Activated CD8-positive, alpha-beta T cell treated with anti-CD3 and anti-CD28 coated beads for 36 hours (primary cell): Measurements from ENCODE around the gene ST8SIA6. TPM values are rescaled to one million over a fixed set of nuclear protein-coding genes. Genes with fewer than 3 reads are reported as not detected.

Source experiments
- ATAC-seq: fragments of 200-7000 bp; cut with Tn5 transposase; one replicate; pipeline ENCODE4 v1.10.0; 2021; ENCODE audit warnings: mild to moderate bottlenecking, moderate library complexity
- CTCF ChIA-PET: fragments of 350-600 bp; sonication (Branson Sonifier 250); formaldehyde crosslinking; loops from one replicate; lab custom pipeline; 2021; ENCODE audit warnings: antibody characterized with exemption; lab: Charles Lee
- POLR2A ChIA-PET: fragments of 350-600 bp; sonication (Branson Sonifier 250); formaldehyde crosslinking; loops from one replicate; lab custom pipeline; 2021; ENCODE audit warnings: antibody characterized with exemption; lab: Charles Lee
- DNase-seq: peaks from one replicate; pipeline ENCODE4 v3.0.0-alpha.2; 2020
- H3K27ac Mint-ChIP-seq: one replicate; pipeline ENCODE4 v1.8.0; 2021; ENCODE audit warnings: mild to moderate bottlenecking, mixed read lengths
- H3K27me3 Mint-ChIP-seq: one replicate; pipeline ENCODE4 v1.8.0; 2021; ENCODE audit warnings: mixed read lengths
- H3K36me3 Mint-ChIP-seq: one replicate; pipeline ENCODE4 v1.8.0; 2021; ENCODE audit warnings: low read depth, mixed read lengths
- H3K4me1 Mint-ChIP-seq: one replicate; pipeline ENCODE4 v1.8.0; 2021; ENCODE audit warnings: low read depth, mixed read lengths
- H3K4me3 Mint-ChIP-seq: one replicate; pipeline ENCODE4 v1.8.0; 2021; ENCODE audit warnings: mild to moderate bottlenecking, moderate library complexity, mixed read lengths
- H3K9me3 Mint-ChIP-seq: one replicate; pipeline ENCODE4 v1.8.0; 2021; ENCODE audit warnings: mixed read lengths
- intact Hi-C: fragments of 100-400 bp; cut with micrococcal nuclease; formaldehyde crosslinking; loops from one replicate; pipeline ENCODE4 v1.10.0; 2022
- total RNA-seq, 2 experiments: library from RNA; stranded (reverse); gene quantifications; one replicate each; pipeline ENCODE4 v1.2.3, GENCODE V29; 2021
- TF ChIP-seq, protein P1 (sequence below): fragments of 200-600 bp; IDR thresholded peaks from one replicate; pipeline ENCODE4 v1.8.0; 2022; ENCODE audit warnings: antibody characterized with exemption, mild to moderate bottlenecking

The ST8SIA6 gene
- total RNA-seq, 2 experiments from 2014 or later: not detected

GRCh38 chr10:17385066-17385465, 69.3 kb downstream of the ST8SIA6 start:
- intact Hi-C loops: no loop called here
- POLR2A ChIA-PET: interaction anchor here (0.6 kb wide), 1 partner anchor 148 kb away, joined by 4 read pairs; no protein-coding TSS in a partner anchor
- CTCF ChIA-PET: interaction anchor here (1.0 to 1.3 kb wide), 2 partner anchors 9 to 24 kb away, joined by 3 to 4 read pairs; no protein-coding TSS in a partner anchor
- no peak overlapping the region for H3K27ac Mint-ChIP-seq
- no peaks in the 10 kb centered on the region for H3K9me3 Mint-ChIP-seq
- TF ChIP-seq, protein P1, sequence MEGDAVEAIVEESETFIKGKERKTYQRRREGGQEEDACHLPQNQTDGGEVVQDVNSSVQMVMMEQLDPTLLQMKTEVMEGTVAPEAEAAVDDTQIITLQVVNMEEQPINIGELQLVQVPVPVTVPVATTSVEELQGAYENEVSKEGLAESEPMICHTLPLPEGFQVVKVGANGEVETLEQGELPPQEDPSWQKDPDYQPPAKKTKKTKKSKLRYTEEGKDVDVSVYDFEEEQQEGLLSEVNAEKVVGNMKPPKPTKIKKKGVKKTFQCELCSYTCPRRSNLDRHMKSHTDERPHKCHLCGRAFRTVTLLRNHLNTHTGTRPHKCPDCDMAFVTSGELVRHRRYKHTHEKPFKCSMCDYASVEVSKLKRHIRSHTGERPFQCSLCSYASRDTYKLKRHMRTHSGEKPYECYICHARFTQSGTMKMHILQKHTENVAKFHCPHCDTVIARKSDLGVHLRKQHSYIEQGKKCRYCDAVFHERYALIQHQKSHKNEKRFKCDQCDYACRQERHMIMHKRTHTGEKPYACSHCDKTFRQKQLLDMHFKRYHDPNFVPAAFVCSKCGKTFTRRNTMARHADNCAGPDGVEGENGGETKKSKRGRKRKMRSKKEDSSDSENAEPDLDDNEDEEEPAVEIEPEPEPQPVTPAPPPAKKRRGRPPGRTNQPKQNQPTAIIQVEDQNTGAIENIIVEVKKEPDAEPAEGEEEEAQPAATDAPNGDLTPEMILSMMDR: no peak
- H3K27me3 Mint-ChIP-seq: no peaks in the 10 kb centered on the region
- H3K36me3 Mint-ChIP-seq: no peaks in the 10 kb centered on the region
- H3K4me3 Mint-ChIP-seq: no peak overlapping the region
- H3K4me1 Mint-ChIP-seq: no peaks in the 10 kb centered on the region
- DNase-seq: no peak
- ATAC-seq: no peak

DNA sequence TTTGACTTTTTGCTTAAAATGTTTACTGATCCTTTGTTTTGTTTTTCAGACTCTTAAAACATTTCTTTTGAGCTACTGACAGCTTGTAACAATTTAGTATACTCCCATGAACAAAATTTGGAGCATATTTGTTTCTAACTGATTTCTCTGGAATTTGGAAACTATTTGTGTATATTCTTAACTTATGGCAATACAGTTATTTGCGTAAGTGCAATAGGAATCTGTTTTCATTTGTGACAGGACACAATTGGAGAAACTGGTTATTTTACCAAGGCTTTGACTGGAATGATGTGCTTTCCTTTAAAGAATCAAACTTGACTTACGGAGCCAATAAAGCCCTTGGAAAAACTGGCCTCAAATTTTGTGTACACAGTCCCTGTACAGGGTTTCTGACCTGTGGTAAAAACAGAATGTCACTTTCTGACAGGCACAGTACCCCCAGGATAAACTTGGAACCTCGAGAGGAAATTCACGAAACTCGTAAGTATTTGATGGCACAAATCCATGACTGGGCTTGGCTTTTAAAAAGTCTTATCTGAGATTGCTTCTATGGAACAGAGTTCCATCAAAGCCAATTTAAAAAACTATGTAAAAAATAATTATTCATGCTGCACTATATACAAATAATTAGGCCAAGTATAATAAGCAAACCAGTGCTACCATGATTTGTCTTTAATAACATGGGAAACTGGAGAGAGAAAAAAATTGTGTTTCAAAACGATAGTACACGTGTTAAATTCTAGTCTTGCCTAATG, 70.4 kb downstream of the ST8SIA6 start:
- no peaks in the 10 kb centered on the region for H3K36me3 Mint-ChIP-seq
- no peaks in the 10 kb centered on the region for H3K27me3 Mint-ChIP-seq
- no peak overlapping the region for H3K4me3 Mint-ChIP-seq
- H3K4me1 Mint-ChIP-seq: no peaks in the 10 kb centered on the region
- no peak overlapping the region for H3K27ac Mint-ChIP-seq
- DNase-seq (no peak), ATAC-seq (no peak)
- ChIA-PET POLR2A (interaction anchor here (0.6 kb wide), 1 partner anchor 147 kb away, joined by 4 read pairs; no protein-coding TSS in a partner anchor), CTCF (interaction anchor here (1.0 to 1.3 kb wide), 2 partner anchors 8 to 25 kb away, joined by 3 to 4 read pairs; no protein-coding TSS in a partner anchor)
- TF ChIP-seq, protein P1: no peak
- intact Hi-C loops: no loop called here
- no peaks in the 10 kb centered on the region for H3K9me3 Mint-ChIP-seq

DNA sequence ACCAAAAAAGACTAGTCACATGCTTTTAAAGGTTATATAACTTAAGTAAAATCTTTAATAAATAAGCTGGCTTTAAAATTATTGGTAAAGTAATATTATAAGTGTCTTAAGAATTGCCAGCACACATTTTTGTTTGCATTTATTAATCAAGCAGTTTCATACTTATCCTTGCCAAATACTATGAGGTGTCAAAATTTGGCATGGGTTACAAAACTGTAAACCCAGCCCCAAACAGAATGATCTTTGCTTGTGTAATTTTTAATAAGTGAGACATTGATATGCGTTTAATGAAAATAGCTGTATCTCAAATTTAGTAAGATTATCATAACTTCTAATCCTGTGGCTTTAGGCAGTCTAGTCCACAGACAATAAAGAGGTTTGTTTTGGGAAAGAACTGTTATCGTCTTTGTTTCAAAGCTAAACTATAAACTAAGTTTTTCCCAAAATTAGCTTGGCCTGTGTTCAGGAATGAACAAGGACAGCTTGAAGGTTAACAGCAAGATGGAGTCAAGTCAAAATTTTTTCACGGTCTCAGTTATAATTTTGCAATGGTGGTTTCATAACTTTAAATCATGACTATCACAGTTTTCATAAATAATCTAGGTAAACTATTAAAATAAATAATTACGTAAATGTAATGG, 72.8 kb downstream of the ST8SIA6 start:
- no peak for DNase-seq
- Mint-ChIP-seq H3K9me3 (no peaks in the 10 kb centered on the region), H3K36me3 (no peaks in the 10 kb centered on the region), H3K27me3 (no peaks in the 10 kb centered on the region), H3K4me1 (no peaks in the 10 kb centered on the region), H3K4me3 (no peak overlapping the region), H3K27ac (no peak overlapping the region)
- intact Hi-C loops: no loop called here
- CTCF ChIA-PET: interaction anchor here (1.2 to 2.0 kb wide), 2 partner anchors 28 to 91 kb away, joined by 5 read pairs; no protein-coding TSS in a partner anchor
- TF ChIP-seq, protein P1: no peak
- POLR2A ChIA-PET: no interaction called here
- ATAC-seq: no peak

GRCh38 chr10:17380888-17381287, 73.5 kb downstream of the ST8SIA6 start:
- no peak for DNase-seq
- ChIA-PET CTCF (interaction anchor here (1.2 kb wide), 1 partner anchor 91 kb away, joined by 5 read pairs; no protein-coding TSS in a partner anchor), POLR2A (no interaction called here)
- no peak overlapping the region for H3K27ac Mint-ChIP-seq
- H3K36me3 Mint-ChIP-seq: no peaks in the 10 kb centered on the region
- no peaks in the 10 kb centered on the region for H3K9me3 Mint-ChIP-seq
- intact Hi-C loops: no loop called here
- no peak overlapping the region for H3K4me3 Mint-ChIP-seq
- no peak for ATAC-seq
- no peaks in the 10 kb centered on the region for H3K4me1 Mint-ChIP-seq
- peaks cover 1% of the 10 kb centered on the region for H3K27me3 Mint-ChIP-seq
- TF ChIP-seq, protein P1: no peak
